SK-N-MC (cell line): ENCODE data around the gene MAP3K20.

ENCODE experiments used
- DNase-seq: peaks from one replicate; pipeline ENCODE4 v3.0.0-alpha.2; 2011; ENCODE audit warnings: low read depth, low spot score
- H3K27ac ChIP-seq: fragments of 200-600 bp; sonication (generic); 2 replicates; pipeline ENCODE4 v1.5.1; 2016; ENCODE audit warnings: mixed run types
- H3K36me3 ChIP-seq: fragments of 200-600 bp; sonication (generic); 2 replicates; pipeline ENCODE4 v1.6.1; 2017; ENCODE audit warnings: antibody characterized with exemption, low read length, mixed read lengths; ENCODE audit not compliant: insufficient read depth
- H3K4me3 ChIP-seq: fragments of 200-600 bp; sonication (generic); 2 replicates; pipeline ENCODE4 v1.5.1; 2016
- H3K9ac ChIP-seq: fragments of 200-600 bp; sonication (generic); 2 replicates; pipeline ENCODE4 v1.8.0; 2017; ENCODE audit warnings: mixed run types, mixed read lengths; ENCODE audit not compliant: insufficient read length
- H3K9me3 ChIP-seq: fragments of 200-600 bp; sonication (generic); 2 replicates; pipeline ENCODE4 v1.6.1; 2017; ENCODE audit warnings: low read depth, mild to moderate bottlenecking, antibody characterized with exemption, low read length, moderate library complexity, mixed read lengths
- EZH2 ChIP-seq: fragments of 200-600 bp; sonication (generic); IDR thresholded peaks from one replicate; pipeline ENCODE4 v1.6.1; 2017; ENCODE audit warnings: antibody characterized with exemption
- FOXP2 ChIP-seq: optimal IDR thresholded peaks from 2 replicates; pipeline ENCODE3; 2011; ENCODE audit warnings: mild to moderate bottlenecking, moderate library complexity; ENCODE audit not compliant: insufficient read depth; ENCODE audit errors: extremely low read length, control extremely low read depth
- POLR2AphosphoS5 ChIP-seq: IDR thresholded peaks from 2 replicates; pipeline ENCODE4 v1.6.1; 2012; ENCODE audit warnings: mild to moderate bottlenecking, low read depth, low read length, borderline replicate concordance

MAP3K20 gene

GRCh38 chr2:173076581-173077345, 1.1 kb downstream of the MAP3K20 start:
- Histone ChIP-seq H3K36me3 (0 out of 2 replicates have a peak, but pooled peaks cover 3% of the 10 kb centered on the region), H3K9ac (peak overlapping the region; percentile 92), H3K27ac (peak overlapping the region; percentile 74; the same call in 1 of the 2 replicates), H3K4me3 (peak overlapping the region; percentile 95), H3K9me3 (no peaks in the 10 kb centered on the region)
- no peak for DNase-seq
- TF ChIP-seq FOXP2, result no peak
- TF ChIP-seq EZH2, result no peak
- TF ChIP-seq POLR2AphosphoS5, result peak; percentile 36; the same call in 1 of the 2 replicates

GRCh38 chr2:173077506-173078177, 2.0 kb downstream of the MAP3K20 start:
- no peaks in the 10 kb centered on the region for H3K9me3 ChIP-seq
- no peak for DNase-seq
- H3K9ac ChIP-seq, result peak overlapping the region; percentile 92
- H3K27ac ChIP-seq, result no peak overlapping the region
- peak overlapping the region; percentile 95 for H3K4me3 ChIP-seq
- H3K36me3 ChIP-seq, result 0 out of 2 replicates have a peak, but pooled peaks cover 3% of the 10 kb centered on the region
- TF ChIP-seq POLR2AphosphoS5 (no peak), EZH2 (no peak), FOXP2 (no peak)

- H3K9ac ChIP-seq, result no peak overlapping the region
- no peak overlapping the region for H3K27ac ChIP-seq
- no peak for TF ChIP-seq FOXP2
- no peak for TF ChIP-seq POLR2AphosphoS5
- no peak for TF ChIP-seq EZH2
- no peak for DNase-seq
- H3K4me3 ChIP-seq, result no peak overlapping the region
- H3K9me3 ChIP-seq, result no peaks in the 10 kb centered on the region
- 0 out of 2 replicates have a peak, but pooled peaks cover 3% of the 10 kb centered on the region for H3K36me3 ChIP-seq
These were observed 3.5 kb downstream of the MAP3K20 start for GRCh38 chr2:173079141-173079540.

- no peak for DNase-seq
- TF ChIP-seq POLR2AphosphoS5 (no peak), FOXP2 (no peak), EZH2 (no peak)
- no peak overlapping the region for H3K9ac ChIP-seq
These were observed 4.6 kb downstream of the MAP3K20 start for GRCh38 chr2:173079973-173080860.

GRCh38 chr2:173086518-173087213, 11.0 kb downstream of the MAP3K20 start:
- Histone ChIP-seq H3K36me3 (peaks cover 9% of the 10 kb centered on the region), H3K4me3 (no peak overlapping the region), H3K27ac (no peak overlapping the region; the same call in 1 of the 2 replicates), H3K9me3 (no peaks in the 10 kb centered on the region), H3K9ac (no peak overlapping the region)
- no peak for TF ChIP-seq EZH2
- no peak for TF ChIP-seq FOXP2
- no peak for TF ChIP-seq POLR2AphosphoS5
- DNase-seq, result no peak

More at GRCh38 chr2:173079973-173080860, 4.6 kb downstream of the MAP3K20 start:
- Histone ChIP-seq H3K36me3 (0 out of 2 replicates have a peak, but pooled peaks cover 3% of the 10 kb centered on the region), H3K9me3 (no peaks in the 10 kb centered on the region), H3K4me3 (no peak overlapping the region), H3K27ac (no peak overlapping the region)

GRCh38 chr2:173087214-173087581, 11.6 kb downstream of the MAP3K20 start:
- H3K36me3 ChIP-seq, result peaks cover 14% of the 10 kb centered on the region
- no peaks in the 10 kb centered on the region for H3K9me3 ChIP-seq
- H3K4me3 ChIP-seq, result no peak overlapping the region
- DNase-seq, result no peak
- H3K27ac ChIP-seq, result 0 out of 2 replicates have a peak overlapping the region, but pooled peaks have one; percentile 14
- TF ChIP-seq POLR2AphosphoS5, result no peak
- TF ChIP-seq FOXP2, result no peak
- no peak for TF ChIP-seq EZH2
- H3K9ac ChIP-seq, result no peak overlapping the region

GRCh38 chr2:173087793-173088496, 12.3 kb downstream of the MAP3K20 start:
- no peak for DNase-seq
- 0 out of 2 replicates have a peak overlapping the region, but pooled peaks have one; percentile 1 for H3K4me3 ChIP-seq
- TF ChIP-seq FOXP2 (no peak), POLR2AphosphoS5 (no peak), EZH2 (no peak)
- peaks cover 22% of the 10 kb centered on the region for H3K36me3 ChIP-seq
- no peak overlapping the region for H3K9ac ChIP-seq
- H3K27ac ChIP-seq, result peak overlapping the region; percentile 79
- no peaks in the 10 kb centered on the region for H3K9me3 ChIP-seq
